Amniotic epithelial cell (primary cell): ENCODE results near the gene KCNJ6.
A peak's percentile ranks its signal among the peaks of the same experiment; 100 is the strongest.

Experiments
- DNase-seq: peaks from one replicate; pipeline ENCODE4 v3.0.0-alpha.2; 2010; ENCODE audit warnings: low read depth

The KCNJ6 gene

DNA sequence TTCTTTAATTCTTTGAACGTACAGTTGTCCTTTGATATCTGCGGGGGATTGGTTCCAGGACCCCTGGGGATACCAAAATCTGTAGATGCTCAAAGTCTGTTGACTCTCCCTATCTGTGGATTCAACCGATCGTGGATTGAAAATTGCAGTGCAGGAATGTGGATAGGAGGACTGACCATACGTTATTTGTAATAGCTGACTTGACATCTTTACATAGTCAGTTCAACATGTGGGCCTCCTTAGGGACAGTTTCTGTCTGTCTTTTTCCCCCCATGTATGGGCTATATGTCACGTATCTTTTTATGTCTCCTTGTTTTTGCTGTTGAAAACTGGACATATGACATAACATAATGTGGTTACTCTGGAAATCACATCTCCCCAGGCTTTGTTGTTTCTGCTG, 344.8 kb downstream of the KCNJ6 start:
- DNase-seq = no peak

DNA sequence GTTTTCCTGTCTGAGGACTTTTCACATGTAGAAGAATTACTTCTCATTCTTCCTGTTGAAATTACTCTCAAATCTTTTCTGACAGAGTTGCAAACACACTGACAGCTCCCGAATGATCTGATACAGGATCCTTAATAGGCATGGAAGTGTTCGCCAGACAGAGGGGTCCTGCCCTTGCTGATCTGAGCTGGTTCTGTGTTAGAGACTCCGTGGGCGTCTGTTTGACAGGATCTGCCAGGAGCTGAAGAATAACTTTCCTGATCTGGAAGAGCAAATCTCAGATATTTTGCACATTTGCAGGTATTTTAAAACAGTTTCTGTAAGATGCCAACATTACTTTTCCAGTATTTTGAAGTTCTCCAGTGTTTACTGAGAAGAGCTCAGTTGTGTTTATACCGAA, 347.3 kb downstream of the KCNJ6 start:
- DNase-seq = no peak

GRCh38 chr21:37568415-37568814, 347.8 kb downstream of the KCNJ6 start:
- DNase-seq = no peak

DNA sequence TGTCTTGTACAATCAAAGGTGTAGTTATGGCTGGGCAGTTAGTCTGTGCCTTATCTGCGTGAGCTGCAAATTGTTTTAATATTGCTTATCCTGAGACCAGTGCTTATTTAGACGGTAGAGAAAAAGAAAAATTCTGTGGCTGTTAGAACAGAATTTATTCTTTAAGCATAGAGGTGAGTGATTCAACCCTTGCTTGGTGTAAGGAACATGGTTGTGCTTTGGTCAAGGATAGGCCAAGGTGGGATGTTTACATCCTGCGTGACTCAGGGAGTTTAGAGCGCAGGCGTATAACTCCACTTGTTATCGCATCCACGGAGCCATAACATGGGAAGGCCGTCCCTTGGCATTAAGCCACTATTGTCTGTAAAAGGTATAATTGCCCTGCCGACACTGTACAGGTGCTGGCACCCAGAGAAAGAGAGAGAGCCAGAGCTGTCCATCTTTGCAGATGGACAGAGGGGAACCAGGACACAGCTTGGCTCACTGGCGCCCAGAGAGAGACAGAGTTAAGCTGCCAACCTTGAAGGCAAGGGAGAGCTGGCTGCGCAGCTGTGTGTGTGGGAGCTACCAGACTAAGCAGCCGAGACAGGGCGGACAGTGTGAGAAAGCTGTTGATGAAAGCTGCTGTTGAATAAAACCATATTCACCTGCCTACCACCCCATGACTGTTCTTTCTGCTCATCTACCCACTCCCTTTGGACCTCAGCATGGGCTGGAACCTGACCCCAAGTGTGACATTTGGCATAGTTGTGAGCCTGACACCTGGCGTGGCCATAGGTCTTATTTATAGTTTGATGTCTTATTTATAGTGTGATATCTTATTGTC, 349.3 kb downstream of the KCNJ6 start:
- DNase-seq = no peak

DNA sequence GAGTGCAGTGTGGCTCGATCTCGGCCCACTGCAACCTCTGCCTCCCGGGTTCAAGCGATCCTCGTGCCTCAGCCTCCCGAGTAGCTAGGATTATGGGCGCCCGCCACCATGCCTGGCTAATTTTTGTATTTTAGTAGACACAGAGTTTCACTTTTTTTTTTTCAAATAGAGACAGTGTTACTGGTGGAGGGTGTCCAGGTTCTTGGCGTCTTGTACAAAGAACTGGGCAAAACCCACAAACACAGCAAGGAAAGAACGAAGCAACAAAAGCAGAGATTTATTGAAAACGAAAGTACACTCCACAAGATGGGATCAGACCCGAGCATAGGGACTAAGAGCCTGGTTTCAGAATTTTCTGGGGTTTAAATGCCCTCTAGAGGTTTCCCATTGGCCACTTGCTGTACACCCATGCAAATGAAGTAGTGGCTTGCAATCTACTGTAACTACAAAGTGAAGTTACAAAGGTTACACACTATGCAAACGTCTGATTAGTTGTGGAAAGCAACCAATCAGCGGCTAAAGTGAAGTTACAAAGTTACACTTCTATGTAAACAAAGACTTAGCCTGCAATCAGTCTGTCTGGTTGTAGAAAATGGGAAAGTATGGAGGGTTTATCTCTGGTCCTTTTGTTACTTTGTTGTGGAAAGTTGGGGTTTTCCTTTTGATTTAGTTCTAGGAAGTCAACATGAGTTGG, 350.6 kb downstream of the KCNJ6 start:
- peak; percentile 29 for DNase-seq

- peak; percentile 44 for DNase-seq
These were observed 351.2 kb downstream of the KCNJ6 start for GRCh38 chr21:37564924-37565529.

GRCh38 chr21:37564341-37564923, 351.8 kb downstream of the KCNJ6 start:
- peak; percentile 99 for DNase-seq

DNA sequence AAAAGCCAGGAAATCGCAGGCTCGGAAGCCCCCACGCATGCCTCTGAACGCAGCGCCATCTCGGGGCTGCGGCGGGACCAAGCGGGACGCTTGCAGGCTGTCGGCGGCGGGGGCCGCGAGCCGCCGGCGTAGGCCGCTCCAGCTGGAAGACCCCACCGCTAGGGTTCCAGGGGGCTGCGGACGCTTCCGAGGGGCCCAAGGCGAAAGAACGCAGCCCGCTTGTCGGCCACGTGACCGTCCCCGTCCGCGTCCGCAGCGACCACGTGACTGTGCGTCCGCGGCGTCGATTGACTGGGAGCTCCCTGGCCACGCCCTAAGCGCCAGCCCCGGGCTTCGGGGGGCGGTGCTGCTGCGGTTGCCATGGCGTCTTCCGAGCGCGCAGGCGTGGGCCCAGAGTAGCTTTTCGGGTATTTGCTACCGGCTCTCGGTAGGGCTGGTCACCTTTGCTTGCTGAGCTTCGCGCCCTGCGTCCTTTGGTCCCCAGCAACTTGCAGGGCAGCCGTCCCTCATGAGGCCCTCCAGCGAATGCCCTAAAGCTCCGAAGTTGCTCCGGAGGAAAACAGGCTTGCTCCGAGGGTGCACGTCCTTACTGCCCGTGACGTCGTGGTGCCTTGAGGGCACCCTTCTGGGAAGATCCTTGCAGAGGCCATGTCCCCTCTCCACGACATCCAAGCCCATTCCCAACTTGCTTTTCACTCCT, 352.5 kb downstream of the KCNJ6 start:
- peak; percentile 92 for DNase-seq

GRCh38 chr21:37562920-37563640, 353.2 kb downstream of the KCNJ6 start:
- no peak for DNase-seq

- no peak for DNase-seq
These were observed 354.0 kb downstream of the KCNJ6 start for GRCh38 chr21:37561941-37562919.

- no peak for DNase-seq
These were observed 354.8 kb downstream of the KCNJ6 start for GRCh38 chr21:37561506-37561905.

DNA sequence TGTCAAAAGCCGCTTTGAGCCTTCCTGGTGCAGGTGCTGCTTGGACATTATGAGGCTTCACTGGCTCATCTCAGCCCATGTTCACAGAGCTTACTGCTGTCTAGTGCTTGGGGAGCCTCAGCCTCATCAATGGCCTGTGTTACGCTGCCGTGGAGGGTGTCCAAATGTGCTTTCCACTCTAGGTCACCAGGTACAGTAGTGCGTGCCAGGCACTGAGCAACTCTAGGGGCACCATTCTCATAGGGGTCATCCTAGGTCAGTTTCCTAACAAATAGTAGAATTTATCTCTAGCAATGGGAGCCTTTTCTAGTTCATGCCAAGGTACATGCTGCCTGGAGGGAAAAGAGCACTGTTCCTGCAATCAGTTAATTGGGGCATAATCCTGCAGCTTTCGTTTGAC, 355.9 kb downstream of the KCNJ6 start:
- no peak for DNase-seq

- no peak for DNase-seq
These were observed 357.5 kb downstream of the KCNJ6 start for GRCh38 chr21:37558676-37559211.
